ENCODE results near the gene SERPINA7.

DNA sequence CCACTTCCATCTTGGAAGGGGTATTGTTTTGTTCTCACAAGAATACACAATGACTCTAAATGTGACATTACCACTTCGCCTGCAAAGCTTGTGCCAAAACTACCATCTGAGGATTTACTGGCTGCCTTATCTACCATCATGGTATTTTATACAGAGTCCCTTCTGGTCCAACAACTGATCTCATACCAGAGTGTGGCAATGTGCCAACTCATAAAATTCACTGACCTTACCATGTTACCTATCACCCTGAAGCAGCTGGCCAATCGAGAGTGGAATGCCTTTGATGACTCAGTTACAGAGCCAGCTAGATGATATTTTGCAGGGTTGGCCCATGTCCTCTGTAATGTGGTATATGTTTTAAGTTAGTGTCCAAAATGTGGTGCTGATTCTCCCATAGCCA, 3.8 kb upstream of the SERPINA7 start:
- no peak for TF ChIP-seq POLR2A (IDR thresholded peaks at IDR 0.05)
- TF ChIP-seq, protein P1, sequence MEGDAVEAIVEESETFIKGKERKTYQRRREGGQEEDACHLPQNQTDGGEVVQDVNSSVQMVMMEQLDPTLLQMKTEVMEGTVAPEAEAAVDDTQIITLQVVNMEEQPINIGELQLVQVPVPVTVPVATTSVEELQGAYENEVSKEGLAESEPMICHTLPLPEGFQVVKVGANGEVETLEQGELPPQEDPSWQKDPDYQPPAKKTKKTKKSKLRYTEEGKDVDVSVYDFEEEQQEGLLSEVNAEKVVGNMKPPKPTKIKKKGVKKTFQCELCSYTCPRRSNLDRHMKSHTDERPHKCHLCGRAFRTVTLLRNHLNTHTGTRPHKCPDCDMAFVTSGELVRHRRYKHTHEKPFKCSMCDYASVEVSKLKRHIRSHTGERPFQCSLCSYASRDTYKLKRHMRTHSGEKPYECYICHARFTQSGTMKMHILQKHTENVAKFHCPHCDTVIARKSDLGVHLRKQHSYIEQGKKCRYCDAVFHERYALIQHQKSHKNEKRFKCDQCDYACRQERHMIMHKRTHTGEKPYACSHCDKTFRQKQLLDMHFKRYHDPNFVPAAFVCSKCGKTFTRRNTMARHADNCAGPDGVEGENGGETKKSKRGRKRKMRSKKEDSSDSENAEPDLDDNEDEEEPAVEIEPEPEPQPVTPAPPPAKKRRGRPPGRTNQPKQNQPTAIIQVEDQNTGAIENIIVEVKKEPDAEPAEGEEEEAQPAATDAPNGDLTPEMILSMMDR (IDR thresholded peaks at IDR 0.05), result no peak
